Erythroblast (primary cell): ENCODE data around the gene TEX10.

Source experiments
- GATA1 ChIP-seq: IDR thresholded peaks from 2 replicates; pipeline ENCODE4 v1.6.1; 2011; ENCODE audit warnings: low read depth, mild to moderate bottlenecking, control low read depth, low read length, moderate library complexity
- POLR2A ChIP-seq: IDR thresholded peaks from 2 replicates; pipeline ENCODE4 v1.6.1; 2011; ENCODE audit warnings: mild to moderate bottlenecking, low read length

DNA sequence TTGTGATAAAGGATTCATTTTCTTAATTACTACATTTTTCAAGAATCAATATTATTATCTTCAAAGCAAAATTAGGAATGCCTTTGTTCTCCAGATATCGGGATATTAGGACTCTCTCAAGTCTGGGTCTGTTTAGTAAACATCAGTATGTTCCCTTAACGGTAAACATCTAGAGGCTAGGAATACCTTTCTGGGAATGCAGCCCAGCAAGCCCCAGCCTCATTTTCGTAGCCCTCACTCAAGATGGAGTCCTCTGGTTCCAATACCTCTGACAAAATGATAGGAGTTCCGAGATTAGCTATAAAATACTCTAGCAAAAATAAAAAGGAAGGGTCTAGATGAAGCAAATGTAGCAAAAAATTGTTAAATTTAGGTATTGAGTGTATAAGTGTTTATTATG lies 84.5 kb downstream of the TEX10 start:
- TF ChIP-seq POLR2A (no peak), GATA1 (no peak)
